Ascending aorta (tissue), 2 donors: Measurements from ENCODE around the gene WNT3A. TPM values are rescaled to one million over a fixed set of nuclear protein-coding genes. Genes with fewer than 3 reads are reported as not detected.

ENCODE experiments used
- DNase-seq, 2 donors: peaks; one replicate each; pipeline ENCODE4 v3.0.0-alpha.2; 2019; ENCODE audit warnings: low spot score in 2 of 2
- H3K27ac ChIP-seq, 2 donors: fragments of 200-600 bp; sonication (generic); one replicate each; pipeline ENCODE4 v1.5.1; 2016 to 2017; ENCODE audit warnings: mild to moderate bottlenecking in 1 of 2
- H3K27me3 ChIP-seq: fragments of 200-600 bp; sonication (generic); one replicate; pipeline ENCODE4 v1.5.1; 2017
- H3K36me3 ChIP-seq, 2 donors: fragments of 200-600 bp; sonication (generic); one replicate each; pipeline ENCODE4 v1.5.1; 2016
- H3K4me1 ChIP-seq, 2 donors: fragments of 200-600 bp; sonication (generic); one replicate each; pipeline ENCODE4 v1.5.1; 2016 to 2017; ENCODE audit warnings: mild to moderate bottlenecking in 1 of 2
- H3K4me3 ChIP-seq, 2 donors: fragments of 200-600 bp; sonication (generic); one replicate each; pipeline ENCODE4 v1.5.1; 2016 to 2017; ENCODE audit warnings: mild to moderate bottlenecking in 1 of 2
- H3K9me3 ChIP-seq, 2 donors: fragments of 200-600 bp; sonication (generic); one replicate each; pipeline ENCODE4 v1.5.1; 2016
- CTCF ChIP-seq, 3 experiments: fragments of 200-600 bp in 2 of 3; fragments of 450-650 bp in 1 of 3; sonication (generic) in 2 of 3; IDR thresholded peaks; one replicate each; pipeline ENCODE4 v1.5.1; 2016 to 2019; ENCODE audit warnings: antibody characterized with exemption in 3 of 3, mild to moderate bottlenecking in 1 of 3, moderate library complexity in 1 of 3
- intact Hi-C: fragments of 100-400 bp; cut with DNase I; formaldehyde crosslinking; loops from one replicate; pipeline ENCODE4 v1.15.1; 2023
- total RNA-seq: library from RNA; depleted of rRNA; stranded (reverse); fragments of >200 nt; gene quantifications from one replicate; pipeline ENCODE4 v1.1.0, GENCODE V29; 2016

Gene WNT3A
- total RNA-seq, 1 donor from 2014 or later = not detected

- Histone ChIP-seq H3K36me3 (peaks cover 39 to 50% of the 10 kb centered on the region in 2 donors), H3K4me3 (no peak overlapping the region), H3K27me3 (no peaks in the 10 kb centered on the region), H3K9me3 (peaks cover 0 to 6% of the 10 kb centered on the region in 2 donors), H3K27ac (no peak overlapping the region), H3K4me1 (peaks cover 0 to under 1% of the 10 kb centered on the region in 2 donors)
- DNase-seq = peak in 1 of 2 donors; percentile 30
- intact Hi-C loops = no loop called here
- TF ChIP-seq CTCF (IDR thresholded peaks at IDR 0.05) = no peak
Observed at GRCh38 chr1:228096416-228097332, 89.9 kb downstream of the WNT3A start.

- peaks cover 39 to 50% of the 10 kb centered on the region in 2 donors for H3K36me3 ChIP-seq
- H3K9me3 ChIP-seq = peaks cover 0 to 6% of the 10 kb centered on the region in 2 donors
- intact Hi-C loops = no loop called here
- H3K4me1 ChIP-seq = peaks cover 0 to 9% of the 10 kb centered on the region in 2 donors
- H3K27me3 ChIP-seq = no peaks in the 10 kb centered on the region
- no peak for TF ChIP-seq CTCF (IDR thresholded peaks at IDR 0.05)
- no peak for DNase-seq
- H3K27ac ChIP-seq = no peak overlapping the region
- H3K4me3 ChIP-seq = no peak overlapping the region
Observed at GRCh38 chr1:228097333-228098081, 90.7 kb downstream of the WNT3A start.

- no peak overlapping the region for H3K4me3 ChIP-seq
- intact Hi-C loops = no loop called here
- H3K27me3 ChIP-seq = no peaks in the 10 kb centered on the region
- peaks cover 39 to 50% of the 10 kb centered on the region in 2 donors for H3K36me3 ChIP-seq
- peaks cover 0 to 11% of the 10 kb centered on the region in 2 donors for H3K4me1 ChIP-seq
- no peak for TF ChIP-seq CTCF (IDR thresholded peaks at IDR 0.05)
- peaks cover 0 to 6% of the 10 kb centered on the region in 2 donors for H3K9me3 ChIP-seq
- no peak for DNase-seq
- no peak overlapping the region for H3K27ac ChIP-seq
Observed at GRCh38 chr1:228098323-228098931, 91.6 kb downstream of the WNT3A start.

- TF ChIP-seq CTCF (IDR thresholded peaks at IDR 0.05) = no peak
- peak in 1 of 2 donors; percentile 58 for DNase-seq
- no peak overlapping the region for H3K27ac ChIP-seq
- H3K36me3 ChIP-seq = peaks cover 39 to 50% of the 10 kb centered on the region in 2 donors
- peaks cover 3 to 16% of the 10 kb centered on the region in 2 donors for H3K4me1 ChIP-seq
- no peaks in the 10 kb centered on the region for H3K27me3 ChIP-seq
- intact Hi-C loops = no loop called here
- no peak overlapping the region for H3K4me3 ChIP-seq
- H3K9me3 ChIP-seq = peaks cover 0 to 5% of the 10 kb centered on the region in 2 donors
Observed at GRCh38 chr1:228099331-228099732, 92.5 kb downstream of the WNT3A start.

GRCh38 chr1:228100822-228101613 is 94.2 kb downstream of the WNT3A start:
- peak in 1 of 2 donors; percentile 56 for DNase-seq
- no peaks in the 10 kb centered on the region for H3K9me3 ChIP-seq
- no peaks in the 10 kb centered on the region for H3K27me3 ChIP-seq
- H3K36me3 ChIP-seq = peaks cover 39 to 46% of the 10 kb centered on the region in 2 donors
- peaks cover 3 to 16% of the 10 kb centered on the region in 2 donors for H3K4me1 ChIP-seq
- TF ChIP-seq CTCF (IDR thresholded peaks at IDR 0.05) = no peak
- peak overlapping the region; percentile 95 for H3K27ac ChIP-seq
- intact Hi-C loops = loop anchor here (10.0 kb wide), 2 partner anchors 384 to 1404 kb away; partner anchors contain the start of genes NUP133 and RNF187
- H3K4me3 ChIP-seq = no peak overlapping the region
